Sigmoid colon (tissue), 4 donors: ENCODE results near the gene WDR53.

Experiments used
- EP300 ChIP-seq, 4 donors: sonication (generic); formaldehyde crosslinking; IDR thresholded peaks; one replicate each; pipeline ENCODE4 v1.6.1; 2017; ENCODE audit warnings: antibody characterized with exemption in 4 of 4
- POLR2A ChIP-seq, 2 donors: fragments of 450-650 bp; IDR thresholded peaks; one replicate each; pipeline ENCODE4 v1.6.1; 2016; ENCODE audit warnings: antibody characterized with exemption in 2 of 2, mild to moderate bottlenecking in 2 of 2, moderate library complexity in 2 of 2
- POLR2AphosphoS5 ChIP-seq, 4 donors: sonication (generic); formaldehyde crosslinking; IDR thresholded peaks; one replicate each; pipeline ENCODE4 v1.6.1; 2017; ENCODE audit warnings: antibody characterized with exemption in 4 of 4
- TF ChIP-seq, protein P1 (sequence below), 4 experiments: fragments of 450-650 bp in 3 of 4; fragments of 200-600 bp in 1 of 4; IDR thresholded peaks; one replicate each; pipeline ENCODE4 v1.5.1; 2016 to 2019; ENCODE audit warnings: antibody characterized with exemption in 4 of 4, mild to moderate bottlenecking in 3 of 4, moderate library complexity in 2 of 4

- TF ChIP-seq POLR2A (IDR thresholded peaks at IDR 0.05): no peak
- no peak for TF ChIP-seq EP300 (IDR thresholded peaks at IDR 0.05)
- TF ChIP-seq, protein P1, sequence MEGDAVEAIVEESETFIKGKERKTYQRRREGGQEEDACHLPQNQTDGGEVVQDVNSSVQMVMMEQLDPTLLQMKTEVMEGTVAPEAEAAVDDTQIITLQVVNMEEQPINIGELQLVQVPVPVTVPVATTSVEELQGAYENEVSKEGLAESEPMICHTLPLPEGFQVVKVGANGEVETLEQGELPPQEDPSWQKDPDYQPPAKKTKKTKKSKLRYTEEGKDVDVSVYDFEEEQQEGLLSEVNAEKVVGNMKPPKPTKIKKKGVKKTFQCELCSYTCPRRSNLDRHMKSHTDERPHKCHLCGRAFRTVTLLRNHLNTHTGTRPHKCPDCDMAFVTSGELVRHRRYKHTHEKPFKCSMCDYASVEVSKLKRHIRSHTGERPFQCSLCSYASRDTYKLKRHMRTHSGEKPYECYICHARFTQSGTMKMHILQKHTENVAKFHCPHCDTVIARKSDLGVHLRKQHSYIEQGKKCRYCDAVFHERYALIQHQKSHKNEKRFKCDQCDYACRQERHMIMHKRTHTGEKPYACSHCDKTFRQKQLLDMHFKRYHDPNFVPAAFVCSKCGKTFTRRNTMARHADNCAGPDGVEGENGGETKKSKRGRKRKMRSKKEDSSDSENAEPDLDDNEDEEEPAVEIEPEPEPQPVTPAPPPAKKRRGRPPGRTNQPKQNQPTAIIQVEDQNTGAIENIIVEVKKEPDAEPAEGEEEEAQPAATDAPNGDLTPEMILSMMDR (IDR thresholded peaks at IDR 0.05): no peak
- no peak for TF ChIP-seq POLR2AphosphoS5 (IDR thresholded peaks at IDR 0.05)
Observed at GRCh38 chr3:196569003-196569516, 706 bp upstream of the WDR53 start.
